HG02642 (cell line): ENCODE results near the gene ZFHX3.

ENCODE experiments used
- ATAC-seq: cut with Tn5 transposase; IDR thresholded peaks from one replicate; pipeline ENCODE4 v1.9.1; 2021; ENCODE audit warnings: mild to moderate bottlenecking; ENCODE audit not compliant: unreplicated experiment, poor library complexity

ZFHX3 gene

DNA sequence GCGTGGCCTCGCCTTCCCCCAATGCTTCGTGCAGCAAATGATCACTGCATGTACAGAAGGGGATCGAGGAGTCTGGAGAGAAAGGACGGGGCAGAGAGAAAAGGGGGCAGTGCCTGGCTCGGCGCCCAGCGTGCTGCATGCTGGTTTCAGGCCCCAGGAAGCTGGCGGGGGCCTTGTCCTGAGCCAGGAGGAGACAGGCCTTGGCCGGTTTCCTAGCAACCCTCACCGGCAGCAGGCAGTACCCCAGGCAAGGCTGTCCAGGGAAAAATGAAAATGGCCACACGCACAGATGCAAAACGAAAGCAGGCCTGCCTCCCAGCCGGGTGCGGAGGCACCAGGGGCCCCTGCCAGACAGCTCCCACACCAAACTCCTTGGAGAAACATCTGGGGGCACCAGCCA is 126.3 kb downstream of the ZFHX3 start:
- no peak for ATAC-seq

GRCh38 chr16:72921106-72921505 is 126.8 kb downstream of the ZFHX3 start:
- ATAC-seq: no peak

GRCh38 chr16:72917051-72917450 is 130.9 kb downstream of the ZFHX3 start:
- ATAC-seq: no peak

DNA sequence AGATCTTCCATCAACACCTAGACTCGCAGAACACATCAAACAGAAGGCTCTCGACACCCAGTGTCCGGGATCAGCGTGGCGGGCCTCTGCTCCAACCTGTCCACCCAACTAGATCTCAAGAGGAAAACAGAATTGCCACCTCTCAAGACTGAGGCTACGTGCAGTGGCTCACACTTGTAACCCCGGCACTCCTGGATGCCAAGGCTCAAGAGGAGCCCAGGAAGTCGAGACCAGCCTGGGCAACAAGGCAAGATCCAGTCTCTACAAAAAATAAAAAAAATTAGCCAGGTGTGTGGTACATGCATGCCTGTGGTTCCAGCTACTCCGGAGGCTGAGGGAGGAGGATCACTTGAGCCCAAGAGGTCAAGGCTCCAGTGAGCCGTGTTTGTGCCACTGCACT is 132.6 kb downstream of the ZFHX3 start:
- no peak for ATAC-seq

- ATAC-seq: no peak
Measured at GRCh38 chr16:72913551-72913950, 134.4 kb downstream of the ZFHX3 start.

DNA sequence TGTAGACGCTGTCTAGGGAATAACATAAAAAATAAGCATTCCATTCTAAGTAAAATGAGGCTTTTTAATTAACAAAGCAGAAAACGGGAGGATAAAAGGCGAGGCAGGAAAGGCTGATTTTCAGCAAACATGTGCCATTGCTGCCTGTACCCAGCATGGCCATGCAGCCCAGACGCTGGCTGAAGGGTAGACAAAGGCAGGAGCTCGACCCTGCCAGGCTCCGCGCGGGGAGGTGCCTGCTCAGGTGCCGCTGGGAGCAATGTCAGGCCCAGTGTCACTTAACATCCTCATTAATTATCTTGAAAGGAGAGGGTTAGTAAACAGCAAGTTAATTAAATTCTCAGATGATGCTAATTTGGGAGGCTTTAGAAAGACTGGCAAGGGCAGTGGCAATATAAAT is 136.0 kb downstream of the ZFHX3 start:
- ATAC-seq: no peak

GRCh38 chr16:72910875-72911274 is 137.1 kb downstream of the ZFHX3 start:
- ATAC-seq: no peak

DNA sequence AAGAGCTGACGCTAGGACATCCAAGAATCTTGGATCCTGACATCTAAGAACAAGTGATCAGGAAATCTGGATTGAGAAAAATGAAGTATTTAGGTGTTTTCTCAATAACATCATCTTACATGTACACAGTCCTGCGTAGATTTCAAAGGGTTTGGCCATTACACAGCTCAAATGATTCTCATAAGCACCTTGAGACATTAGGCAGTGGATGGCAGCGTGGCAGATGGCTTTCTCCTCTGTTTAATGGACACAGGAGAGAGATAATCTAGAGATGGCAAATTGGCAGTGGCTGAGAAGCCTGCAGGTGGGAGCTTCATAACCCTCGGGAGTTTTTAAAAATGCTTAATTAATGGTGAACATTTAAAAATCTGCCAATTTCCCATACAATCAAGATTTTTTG is 137.5 kb downstream of the ZFHX3 start:
- no peak for ATAC-seq

GRCh38 chr16:72909196-72909595 is 138.7 kb downstream of the ZFHX3 start:
- no peak for ATAC-seq

GRCh38 chr16:72908362-72909167 is 139.4 kb downstream of the ZFHX3 start:
- ATAC-seq: no peak

DNA sequence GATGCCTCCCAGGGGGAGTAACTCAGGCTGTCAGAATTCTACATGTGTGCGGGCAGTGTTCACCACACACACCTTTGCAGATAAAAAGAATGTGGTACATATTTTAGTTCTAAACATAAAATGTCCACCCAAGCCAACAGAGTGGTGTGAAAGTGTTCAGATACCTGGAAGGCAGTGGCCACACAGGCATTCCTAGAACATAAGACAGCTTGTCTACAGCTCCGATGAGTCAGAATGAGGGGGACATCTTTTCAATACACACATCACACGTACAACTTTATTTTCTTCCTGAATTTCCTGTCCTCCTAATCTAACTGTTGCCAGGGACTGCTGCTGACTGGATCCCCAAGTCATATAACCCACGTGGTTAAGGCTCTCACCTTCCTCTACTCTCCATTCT is 142.3 kb downstream of the ZFHX3 start:
- ATAC-seq: no peak

DNA sequence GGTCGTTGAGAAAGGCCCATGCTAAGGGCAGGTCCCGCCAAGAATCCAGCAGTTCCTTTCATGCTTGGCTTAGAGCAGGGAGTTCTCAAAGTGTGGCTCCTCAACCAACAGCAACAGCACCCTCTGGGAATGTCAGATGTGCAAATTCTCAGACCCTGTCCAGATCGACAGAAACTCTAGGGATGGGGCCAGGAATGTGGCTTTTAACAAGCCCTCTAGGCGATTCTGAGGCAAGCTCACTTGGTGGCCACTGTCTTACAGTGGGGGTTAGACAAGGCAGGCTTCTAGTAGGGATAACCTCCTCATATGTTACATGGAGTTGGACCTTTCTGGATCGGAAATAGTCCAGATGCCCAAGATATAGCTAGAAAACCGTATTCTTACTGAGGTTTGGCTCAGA is 144.8 kb downstream of the ZFHX3 start:
- ATAC-seq: no peak

DNA sequence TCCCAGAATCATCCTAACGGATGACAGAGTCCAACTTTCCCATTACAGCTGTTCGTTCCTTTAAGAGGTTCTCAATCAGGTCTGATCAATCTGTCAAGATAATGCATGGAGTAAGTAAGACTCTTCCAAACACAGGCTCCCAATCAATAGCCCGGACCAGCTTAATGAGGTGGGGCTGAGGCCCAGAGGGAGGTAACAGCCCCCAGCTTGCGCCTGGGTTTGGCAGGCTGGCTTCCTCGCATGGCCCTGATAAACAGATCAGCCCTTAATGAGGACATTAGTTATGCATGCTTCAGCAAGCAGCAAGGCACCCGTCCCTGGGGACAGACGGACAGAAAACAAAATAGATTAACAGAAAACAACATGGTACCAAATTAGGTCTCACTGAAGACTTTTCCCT is 145.7 kb downstream of the ZFHX3 start:
- no peak for ATAC-seq

- no peak for ATAC-seq
Measured at GRCh38 chr16:72901000-72901627, 146.8 kb downstream of the ZFHX3 start.

- ATAC-seq: no peak
Measured at GRCh38 chr16:72898216-72898825, 149.6 kb downstream of the ZFHX3 start.

DNA sequence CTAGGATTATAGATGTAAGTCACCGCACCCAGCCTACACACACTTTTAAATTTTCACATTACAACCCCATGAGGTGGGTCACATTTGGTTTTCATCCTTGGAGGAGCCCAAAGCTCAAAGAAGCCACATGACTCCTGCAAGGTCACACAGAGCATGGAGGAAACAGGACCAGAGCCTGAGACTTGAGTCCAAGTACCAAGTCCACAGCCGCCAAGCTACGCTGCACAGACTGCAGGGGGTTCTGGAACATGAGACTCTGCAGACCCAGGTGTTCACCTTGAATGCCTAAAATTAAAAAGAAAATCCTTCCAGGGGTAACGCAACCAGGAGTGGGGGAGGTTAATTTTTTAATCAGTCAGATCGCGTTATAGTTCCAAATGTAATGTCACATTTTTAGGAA is 150.2 kb downstream of the ZFHX3 start:
- ATAC-seq: no peak

DNA sequence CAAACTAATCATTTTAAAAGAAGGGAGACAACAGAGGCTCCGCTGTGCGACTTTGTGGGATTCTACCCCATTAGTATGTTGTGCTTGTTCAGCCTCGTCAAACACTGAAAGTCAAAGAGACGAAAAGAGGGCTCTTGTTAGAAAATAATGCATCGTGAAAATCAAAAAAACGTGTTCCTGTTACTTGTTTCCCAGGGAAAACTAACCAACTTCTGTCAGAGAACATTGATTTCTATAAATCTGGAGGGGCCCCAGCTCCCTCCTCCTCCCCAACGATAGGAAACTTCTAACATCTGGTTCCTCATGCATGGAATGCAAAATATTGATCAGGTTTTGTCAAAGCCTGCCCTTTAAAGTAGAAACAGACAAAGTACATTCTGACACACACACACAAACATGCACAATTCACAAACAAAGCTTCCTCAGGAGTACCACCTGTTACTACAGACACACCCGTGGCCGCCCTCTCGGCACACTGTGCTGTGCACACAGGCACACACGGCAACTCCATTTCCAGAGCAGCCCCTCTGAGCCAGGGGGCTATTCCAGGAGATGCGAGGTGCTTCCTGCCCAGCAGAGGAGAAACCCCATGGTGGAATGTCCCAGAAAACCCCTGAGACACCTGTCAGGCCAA is 151.3 kb downstream of the ZFHX3 start:
- no peak for ATAC-seq

GRCh38 chr16:72895951-72896350 is 152.0 kb downstream of the ZFHX3 start:
- no peak for ATAC-seq

DNA sequence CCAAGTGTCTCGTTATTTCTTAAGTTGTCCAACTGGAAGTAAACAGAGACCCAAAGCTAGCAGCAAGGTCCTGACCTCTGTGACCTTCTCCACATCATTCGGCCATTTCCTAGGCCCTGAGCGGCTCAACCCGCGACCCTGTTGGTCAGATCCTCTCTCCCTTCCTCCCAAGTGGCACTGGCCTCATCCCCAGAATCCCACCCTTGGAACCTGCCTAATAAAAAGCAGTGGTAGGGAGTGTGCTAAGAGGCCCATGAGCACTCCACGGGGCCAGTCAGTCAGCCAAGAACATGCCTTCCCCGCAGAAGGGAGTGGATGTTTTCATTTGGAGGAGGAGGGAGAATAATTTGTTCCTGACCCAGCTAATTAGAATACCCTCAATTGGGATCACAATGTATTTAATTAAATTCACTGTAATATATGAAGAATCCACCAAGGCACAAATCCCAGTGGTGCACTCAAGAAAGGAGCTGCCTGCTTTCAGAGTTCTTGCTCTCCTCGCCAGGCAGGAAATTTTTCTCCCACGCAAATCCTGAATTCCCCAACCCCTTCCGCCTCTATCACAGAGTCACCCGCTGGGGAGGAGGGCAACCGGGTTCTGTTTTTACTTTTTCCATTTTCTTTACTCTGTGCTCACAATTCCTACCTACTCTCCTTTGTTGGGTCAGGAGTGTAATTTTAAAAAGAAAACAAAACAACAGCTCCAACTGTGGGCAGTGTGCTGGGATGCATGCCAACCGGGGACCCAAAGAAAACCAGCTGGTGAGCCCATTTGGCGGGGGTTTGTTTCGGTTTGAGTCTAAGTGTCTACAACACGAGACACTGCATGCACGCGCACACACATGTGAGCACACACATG is 153.4 kb downstream of the ZFHX3 start:
- ATAC-seq: no peak
